Fibroblast of skin of scalp (primary cell): ENCODE measurements around the gene EGFL6. TPM values are rescaled to one million over a fixed set of nuclear protein-coding genes. Genes with fewer than 3 reads are reported as not detected.
A peak's percentile ranks its signal among the peaks of the same experiment; 100 is the strongest.

Source experiments
- DNase-seq: peaks from one replicate; pipeline ENCODE4 v3.0.0-alpha.2; 2013
- polyA plus RNA-seq, 2 experiments: library from polyadenylated mRNA; unstranded; fragments of 120-200 nt; gene quantifications; one replicate each; pipeline ENCODE4 v1.2.1, GENCODE V29; 2013; ENCODE audit not compliant: insufficient read length in 2 of 2

The EGFL6 gene
- 0.63 TPM for polyA plus RNA-seq (2013, experiment 1 of 2; ENCODE audit: insufficient read length)
- polyA plus RNA-seq (2013, experiment 2 of 2; ENCODE audit: insufficient read length), result 3.0 TPM

- DNase-seq, result no peak
These were observed at the start of gene EGFL6 for GRCh38 chrX:13569479-13570260. EGFL6 (plus strand) TSS chrX:13569601; CDS start chrX:13569862, 261 bp downstream.

- DNase-seq, result no peak
These were observed 49.0 kb upstream of the EGFL6 start for GRCh38 chrX:13520351-13520750.

GRCh38 chrX:13520936-13521335 lies 48.5 kb upstream of the EGFL6 start:
- peak; percentile 82 for DNase-seq

GRCh38 chrX:13522811-13523210 lies 46.6 kb upstream of the EGFL6 start:
- DNase-seq, result no peak

- peak; percentile 61 for DNase-seq
These were observed 35.7 kb upstream of the EGFL6 start for GRCh38 chrX:13533726-13534125.

- peak; percentile 15 for DNase-seq
These were observed 33.8 kb upstream of the EGFL6 start for GRCh38 chrX:13535376-13536165.

GRCh38 chrX:13536551-13536950 lies 32.9 kb upstream of the EGFL6 start:
- no peak for DNase-seq

- DNase-seq, result no peak
These were observed 31.0 kb upstream of the EGFL6 start for GRCh38 chrX:13538414-13538813.

- peak; percentile 21 for DNase-seq
These were observed 28.8 kb upstream of the EGFL6 start for GRCh38 chrX:13540602-13541001.

- no peak for DNase-seq
These were observed 23.7 kb upstream of the EGFL6 start for GRCh38 chrX:13545726-13546125.

GRCh38 chrX:13547671-13548070 lies 21.7 kb upstream of the EGFL6 start:
- DNase-seq, result no peak

GRCh38 chrX:13550346-13550745 lies 19.1 kb upstream of the EGFL6 start:
- DNase-seq, result no peak

- DNase-seq, result no peak
These were observed 17.8 kb upstream of the EGFL6 start for GRCh38 chrX:13551610-13552009.

GRCh38 chrX:13552892-13553291 lies 16.5 kb upstream of the EGFL6 start:
- DNase-seq, result no peak

GRCh38 chrX:13565511-13565910 lies 3.9 kb upstream of the EGFL6 start:
- no peak for DNase-seq

- DNase-seq, result no peak
These were observed 832 bp downstream of the EGFL6 start for GRCh38 chrX:13570261-13570605.

GRCh38 chrX:13571136-13571535 lies 1.7 kb downstream of the EGFL6 start:
- DNase-seq, result no peak

- DNase-seq, result no peak
These were observed 5.2 kb downstream of the EGFL6 start for GRCh38 chrX:13574600-13574999.

- no peak for DNase-seq
These were observed 10.3 kb downstream of the EGFL6 start for GRCh38 chrX:13579661-13580060.

GRCh38 chrX:13581554-13581953 lies 12.2 kb downstream of the EGFL6 start:
- DNase-seq, result peak; percentile 68

- DNase-seq, result no peak
These were observed 18.5 kb downstream of the EGFL6 start for GRCh38 chrX:13587786-13588477.

- DNase-seq, result no peak
These were observed 20.8 kb downstream of the EGFL6 start for GRCh38 chrX:13590207-13590606.

- no peak for DNase-seq
These were observed 21.5 kb downstream of the EGFL6 start for GRCh38 chrX:13590914-13591313.
